HG03521 (cell line): ENCODE results near the gene IMMT.

Experiments
- ATAC-seq: cut with Tn5 transposase; IDR thresholded peaks from one replicate; pipeline ENCODE4 v1.9.1; 2021; ENCODE audit warnings: mild to moderate bottlenecking, moderate library complexity; ENCODE audit not compliant: unreplicated experiment

The IMMT gene

DNA sequence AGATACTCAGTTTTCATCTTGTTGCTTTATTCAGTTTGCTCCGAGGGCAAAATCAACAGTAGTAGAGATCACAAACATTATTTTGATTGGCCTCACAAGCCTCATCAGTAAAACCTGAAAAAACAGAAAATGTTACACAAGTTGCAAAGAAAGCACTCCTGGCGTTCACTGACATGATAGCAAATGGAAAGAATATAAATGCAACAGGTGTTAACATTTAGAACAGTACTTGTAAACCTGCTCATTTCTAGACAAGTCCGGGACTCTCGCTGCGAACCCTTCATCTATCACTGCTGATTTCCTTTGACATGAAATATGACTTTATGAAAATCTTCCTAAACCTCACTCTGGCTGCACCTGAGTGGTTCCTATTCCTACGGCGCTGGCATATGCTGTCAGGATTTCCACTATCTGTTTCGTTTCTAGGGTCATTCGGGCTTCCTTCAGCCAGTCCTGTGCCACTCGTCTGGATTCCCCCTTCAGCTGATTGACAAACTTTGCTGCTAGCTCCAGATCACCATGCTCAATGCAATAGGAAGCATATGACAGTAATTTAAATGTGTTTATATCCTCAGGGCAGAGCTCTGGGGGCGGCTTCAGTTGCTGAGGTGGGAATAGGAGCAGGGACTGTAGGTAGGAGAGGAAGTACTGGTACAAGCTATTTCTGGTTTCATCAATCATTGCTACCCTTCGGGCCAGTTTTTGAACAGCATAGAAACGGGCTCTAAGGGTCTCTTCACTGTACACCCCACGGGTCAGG, 51.2 kb downstream of the IMMT start:
- no peak for ATAC-seq

GRCh38 chr2:86143307-86143706, 52.0 kb downstream of the IMMT start:
- no peak for ATAC-seq

DNA sequence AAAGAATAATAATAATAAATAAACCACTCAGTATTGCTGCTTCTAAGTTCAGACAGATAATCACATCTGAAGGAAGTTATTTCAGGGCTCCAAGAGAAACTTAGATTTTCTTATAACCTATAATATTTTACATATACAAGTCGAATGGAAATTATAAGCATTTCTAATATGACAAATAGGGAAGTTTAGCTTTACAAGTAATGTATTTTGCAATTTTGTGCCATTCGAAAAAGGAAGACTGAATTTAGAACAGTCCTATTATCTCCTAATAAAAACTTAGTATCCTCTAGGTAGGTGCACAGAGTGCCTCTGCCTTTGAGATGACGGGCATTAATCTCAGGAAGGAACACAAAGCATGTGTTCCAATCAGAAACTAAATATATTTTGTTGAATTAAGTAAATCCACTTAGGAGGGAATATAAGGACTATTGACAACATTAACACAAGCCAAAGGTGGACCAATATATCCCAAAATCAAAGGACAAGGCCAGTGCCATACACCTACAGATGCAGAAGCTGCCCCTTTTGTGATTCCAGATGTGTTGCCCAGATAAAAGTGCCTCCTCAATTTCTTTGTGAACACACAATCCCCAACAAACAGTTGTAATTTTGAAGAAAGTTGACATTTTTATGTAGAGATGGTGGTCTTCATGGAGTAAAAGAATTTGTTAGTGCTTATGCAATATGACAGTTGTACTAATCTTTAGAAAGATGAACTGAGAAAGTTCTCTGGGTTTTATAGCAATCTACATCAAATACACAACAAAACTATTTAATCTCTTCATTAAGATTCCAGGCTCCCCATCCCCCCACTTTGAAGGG, 52.6 kb downstream of the IMMT start:
- ATAC-seq, result no peak

DNA sequence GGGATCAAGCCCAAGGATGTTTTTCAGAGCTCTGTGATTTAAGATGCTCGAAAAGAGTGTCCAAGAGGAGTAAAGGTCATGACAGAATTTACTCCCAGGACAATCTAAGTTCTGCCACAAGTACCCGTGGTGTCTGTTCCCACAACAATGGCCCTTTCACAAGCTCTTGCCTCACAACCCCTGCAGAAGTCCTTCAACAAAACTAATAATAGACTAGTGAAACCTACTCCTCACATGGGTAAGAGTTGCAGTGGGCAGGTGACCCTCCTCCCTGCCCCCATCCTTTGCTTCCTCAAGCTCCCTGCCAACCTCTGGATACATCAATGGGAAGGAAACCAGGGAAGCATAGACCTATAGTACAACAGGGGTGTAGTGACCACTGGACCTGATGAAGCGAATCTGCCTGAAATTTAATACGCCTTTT, 54.3 kb downstream of the IMMT start:
- ATAC-seq, result no peak

DNA sequence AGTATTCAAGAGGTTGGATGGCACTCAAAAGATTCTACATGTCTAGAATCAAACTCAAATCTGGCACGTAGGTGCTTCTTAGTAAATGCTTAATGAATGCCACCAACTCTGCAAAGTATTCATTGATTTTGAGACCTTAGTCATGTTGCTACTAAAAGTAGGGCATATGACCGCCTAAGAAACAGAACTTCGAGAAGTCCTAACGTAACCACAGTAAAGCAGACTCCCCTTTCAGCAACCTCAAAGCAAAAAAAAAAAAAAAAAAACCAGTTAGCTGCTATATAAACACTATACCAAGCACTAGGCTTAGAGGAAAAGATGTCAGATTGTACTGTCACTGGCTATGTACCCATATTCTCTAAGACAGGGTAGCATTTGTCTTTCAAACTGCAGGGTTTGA, 55.3 kb downstream of the IMMT start:
- ATAC-seq, result no peak

DNA sequence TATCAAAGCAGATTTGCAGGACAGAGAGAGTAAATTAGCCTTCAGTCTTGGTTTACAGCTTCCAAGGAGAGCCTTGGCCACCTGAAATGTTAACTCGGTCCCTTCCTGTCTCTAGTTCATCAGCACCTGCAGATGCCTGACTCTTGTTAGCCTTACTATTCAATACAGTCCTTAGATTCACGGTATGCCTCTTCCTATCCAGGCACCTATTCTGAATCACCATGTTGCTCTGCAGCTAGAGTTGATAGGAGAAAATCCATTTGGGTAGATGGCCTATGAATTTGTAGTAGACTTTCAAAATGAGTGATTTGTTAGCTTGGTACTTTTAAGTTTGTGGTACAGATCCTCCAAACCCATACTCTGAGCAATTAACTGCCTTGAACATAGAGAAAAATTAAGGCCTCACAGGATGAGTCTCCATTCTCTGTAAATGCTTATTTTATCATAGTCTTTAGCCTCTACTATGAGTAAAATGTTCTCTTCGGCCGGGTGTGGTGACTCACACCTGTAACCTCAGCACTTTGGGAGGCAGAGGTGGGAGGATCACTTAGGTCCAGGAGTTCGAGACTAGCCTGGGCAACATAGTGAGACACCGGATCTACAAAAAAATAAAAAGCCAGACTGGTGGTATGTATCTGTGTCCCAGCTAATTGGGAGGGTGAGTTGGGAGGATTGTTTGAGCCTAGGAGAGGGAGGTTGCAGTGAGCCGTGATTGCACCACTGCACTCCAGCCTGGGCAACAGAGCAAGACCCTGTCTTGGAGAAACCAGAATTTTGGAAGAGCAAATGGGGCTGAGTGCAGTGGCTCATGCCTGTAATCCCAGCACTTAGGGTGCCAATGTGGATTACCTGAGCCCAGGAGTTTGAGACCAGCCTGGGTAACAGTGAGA, 56.3 kb downstream of the IMMT start:
- ATAC-seq, result no peak

- no peak for ATAC-seq
Observed at GRCh38 chr2:86136141-86136540, 59.1 kb downstream of the IMMT start.

DNA sequence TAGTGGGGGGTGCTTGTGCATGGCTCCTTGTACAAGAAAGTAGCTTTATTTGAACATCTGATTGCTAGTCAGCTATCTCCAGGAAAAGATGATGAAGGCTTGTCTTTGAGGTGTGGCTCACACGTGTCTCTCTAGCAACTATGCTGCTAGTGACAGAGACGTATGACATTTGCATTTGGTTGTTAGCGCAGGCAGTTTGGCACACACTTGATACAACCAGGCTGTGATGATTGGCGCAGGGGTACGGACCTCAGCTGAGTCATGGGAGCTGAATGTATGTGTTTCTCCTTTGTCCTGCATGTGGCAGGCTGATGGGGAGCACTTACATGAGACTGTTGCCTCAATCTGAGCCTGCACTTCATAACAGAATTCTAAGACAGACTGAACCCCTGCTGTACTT, 59.6 kb downstream of the IMMT start:
- ATAC-seq, result no peak

DNA sequence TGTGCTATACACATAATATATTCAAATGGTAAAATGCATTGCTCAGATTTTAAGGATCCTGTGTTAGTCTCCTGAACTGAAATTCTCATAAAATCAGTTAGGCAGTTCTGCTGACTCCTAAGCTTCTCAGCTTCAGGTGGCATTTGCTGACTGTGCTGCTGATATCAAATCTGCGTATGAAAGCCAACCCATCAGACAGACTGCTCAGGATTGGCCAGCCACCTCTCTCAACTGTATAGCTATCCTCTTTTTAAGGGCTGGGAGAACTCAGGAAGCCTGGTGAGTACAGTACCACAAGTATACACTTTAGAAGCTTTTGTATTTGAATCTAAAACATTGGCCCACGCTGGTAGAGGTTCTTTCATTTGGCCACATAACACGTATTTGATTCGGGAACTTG, 60.6 kb downstream of the IMMT start:
- ATAC-seq, result no peak

DNA sequence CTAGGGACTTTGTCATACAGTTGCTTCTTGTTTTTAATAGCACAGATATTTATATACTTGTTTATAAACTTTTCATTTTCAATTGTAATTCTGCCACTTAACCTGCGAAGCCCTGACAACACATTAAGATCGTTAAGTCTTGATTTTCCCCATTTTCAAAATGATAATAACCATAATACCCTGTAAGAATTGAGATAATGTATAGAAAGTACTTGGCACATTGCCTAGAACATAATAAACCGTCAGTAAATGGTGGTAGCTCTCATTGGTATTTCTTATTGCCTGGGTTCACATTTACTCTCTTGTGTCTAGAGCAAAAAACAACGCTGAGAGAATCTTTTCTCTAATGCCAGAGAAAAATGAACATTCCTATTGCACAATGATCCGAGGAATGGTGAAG, 70.6 kb downstream of the IMMT start:
- no peak for ATAC-seq

- no peak for ATAC-seq
Observed at GRCh38 chr2:86123328-86123925, 71.8 kb downstream of the IMMT start.

DNA sequence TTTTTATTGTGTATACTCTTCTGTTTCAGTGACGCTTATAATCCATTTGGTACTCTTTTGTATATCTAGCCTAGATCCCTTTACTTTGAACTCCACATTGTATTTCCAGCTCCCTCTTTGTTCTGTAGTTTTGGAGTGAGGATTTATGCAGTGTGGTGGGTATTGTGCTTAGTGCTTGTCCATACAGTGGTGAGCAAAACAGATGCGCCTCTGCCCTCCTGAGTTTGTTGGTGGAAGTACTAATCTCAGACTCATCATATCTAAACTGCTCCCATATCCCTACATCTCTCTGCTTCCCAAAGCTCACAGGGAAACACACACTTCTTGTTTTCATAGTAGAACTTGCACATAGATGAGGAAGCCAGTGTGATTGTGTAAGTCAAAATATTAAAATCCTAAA, 77.1 kb downstream of the IMMT start:
- no peak for ATAC-seq

- ATAC-seq, result no peak
Observed at GRCh38 chr2:86107031-86107430, 88.2 kb downstream of the IMMT start.

- peak; percentile 92 for ATAC-seq
Observed at GRCh38 chr2:86105969-86106945, 89.0 kb downstream of the IMMT start, which contains the start of gene PTCD3. Gene PTCD3 (plus strand): TSS chr2:86106235. CDS start chr2:86106248, 13 bp downstream.

- peak; percentile 65 for ATAC-seq
Observed at GRCh38 chr2:86105252-86105968, 89.9 kb downstream of the IMMT start, which contains the start of gene POLR1A. Gene POLR1A (minus strand): TSS chr2:86105886. CDS start chr2:86105776, 110 bp downstream.

- ATAC-seq, result no peak
Observed at GRCh38 chr2:86102157-86102556, 93.1 kb downstream of the IMMT start.

DNA sequence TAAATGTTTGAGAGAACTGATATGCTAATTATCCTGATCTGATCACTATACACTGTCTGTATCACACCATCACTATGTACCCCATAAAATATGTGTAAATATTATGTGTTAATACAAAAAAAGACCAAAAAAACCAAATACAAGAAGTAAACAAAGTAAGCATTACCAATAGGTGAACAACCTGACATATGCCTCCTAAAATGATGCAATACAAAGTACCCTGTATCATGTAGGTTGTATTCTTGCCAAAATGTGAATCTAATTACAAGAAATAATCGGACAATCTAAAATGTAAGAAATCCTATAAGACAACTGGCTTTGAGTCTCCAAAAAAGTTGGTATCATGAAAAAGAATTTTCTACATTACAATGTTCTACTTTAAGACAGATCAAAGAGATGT, 97.3 kb downstream of the IMMT start:
- ATAC-seq, result no peak

DNA sequence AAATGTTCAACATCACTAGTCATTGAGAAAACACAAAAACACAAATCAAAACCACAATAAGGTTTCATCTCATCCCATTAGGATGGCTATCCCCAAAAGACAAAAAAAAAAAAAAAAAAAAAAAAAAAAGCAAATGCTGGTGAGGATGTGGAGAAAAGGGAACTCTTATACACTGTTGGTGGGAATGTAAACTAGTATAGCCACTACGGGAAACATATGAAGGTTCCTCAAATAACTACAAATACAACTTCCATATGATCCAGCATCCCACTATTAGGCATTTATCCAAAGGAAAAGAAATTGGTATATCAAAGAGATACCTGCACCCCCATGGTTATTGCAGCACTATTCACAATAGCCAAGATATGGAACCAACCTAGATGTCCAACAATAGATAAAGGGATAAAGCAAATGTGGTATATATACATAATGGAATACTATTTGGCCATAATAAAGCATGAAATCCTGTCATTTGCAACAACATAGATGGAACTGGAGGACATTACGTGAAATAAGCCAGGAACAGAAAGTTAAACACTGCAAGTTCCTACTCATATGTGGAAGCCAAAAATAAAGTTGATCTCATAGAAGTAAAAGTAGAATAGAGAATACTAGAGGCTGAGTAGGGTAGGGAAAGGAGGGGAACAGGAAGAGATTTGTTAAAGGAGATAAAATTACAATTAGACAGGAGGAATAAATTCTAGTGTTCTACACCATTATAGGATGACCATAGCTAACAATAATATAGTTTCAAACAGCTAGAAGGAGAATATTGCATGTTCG, 98.0 kb downstream of the IMMT start:
- ATAC-seq, result no peak
